SU-DHL-6 (cell line): ENCODE measurements around the gene WDR83.

Experiments
- H2AFZ ChIP-seq: fragments of 200-600 bp; sonication (generic); 2 replicates; pipeline ENCODE4 v1.6.1; 2014; ENCODE audit warnings: low read depth, mild to moderate bottlenecking, moderate library complexity, mixed read lengths, antibody characterized with exemption, low read length; ENCODE audit not compliant: severe bottlenecking
- H3F3A ChIP-seq: fragments of 200-600 bp; shearing (Covaris generic); 2 replicates; pipeline ENCODE4 v1.6.0; 2016; ENCODE audit warnings: antibody characterized with exemption, mild to moderate bottlenecking; ENCODE audit not compliant: insufficient read depth
- H3K27ac ChIP-seq: fragments of 200-600 bp; sonication (generic); 2 replicates; pipeline ENCODE4 v1.5.1; 2016; ENCODE audit warnings: low read depth, mild to moderate bottlenecking, low read length, moderate library complexity, mixed read lengths
- H3K27me3 ChIP-seq: fragments of 200-600 bp; sonication (generic), shearing (Covaris generic); 2 replicates; pipeline ENCODE4 v1.6.0; 2014; ENCODE audit warnings: mild to moderate bottlenecking, low read length
- H3K36me3 ChIP-seq: fragments of 200-600 bp; sonication (generic); 2 replicates; pipeline ENCODE4 v1.6.1; 2014; ENCODE audit warnings: mild to moderate bottlenecking, low read length, mixed read lengths
- H3K4me2 ChIP-seq: fragments of 300-600, 200-600 bp; shearing (Covaris generic), sonication (generic); 2 replicates; pipeline ENCODE4 v1.6.0; 2014; ENCODE audit warnings: low read length, low read depth, mild to moderate bottlenecking; ENCODE audit not compliant: poor library complexity, severe bottlenecking
- H3K4me3 ChIP-seq: fragments of 200-600 bp; sonication (generic); 2 replicates; pipeline ENCODE4 v1.5.1; 2014; ENCODE audit warnings: antibody characterized with exemption, low read length, mild to moderate bottlenecking, mixed read lengths; ENCODE audit not compliant: insufficient read depth, poor library complexity, severe bottlenecking
- H3K79me2 ChIP-seq: fragments of 200-600 bp; sonication (generic); 2 replicates; pipeline ENCODE4 v1.6.1; 2014; ENCODE audit warnings: mild to moderate bottlenecking, low read length, moderate library complexity; ENCODE audit not compliant: insufficient read depth
- H3K9ac ChIP-seq: fragments of 200-600 bp; sonication (generic); 2 replicates; pipeline ENCODE4 v1.7.0; 2014; ENCODE audit warnings: mild to moderate bottlenecking, low read length
- H3K9me2 ChIP-seq: fragments of 200-600 bp; sonication (generic); replicated peaks from 2 replicates; pipeline ENCODE4 v1.6.1; 2014; ENCODE audit warnings: low read length; ENCODE audit not compliant: insufficient read depth
- H3K9me3 ChIP-seq: fragments of 200-600 bp; sonication (generic); 2 replicates; pipeline ENCODE4 v1.6.1; 2014; ENCODE audit warnings: low read length, mixed read lengths; ENCODE audit not compliant: insufficient read depth
- H4K20me1 ChIP-seq: fragments of 200-600 bp; sonication (generic); 2 replicates; pipeline ENCODE4 v1.6.1; 2014; ENCODE audit warnings: low read depth, mild to moderate bottlenecking, antibody characterized with exemption, low read length, moderate library complexity, mixed read lengths
- EZH2phosphoT487 ChIP-seq: fragments of 200-600 bp; sonication (generic), shearing (Covaris generic); conservative IDR thresholded peaks from 2 replicates; pipeline ENCODE4 v1.6.1; 2018; ENCODE audit warnings: mild to moderate bottlenecking, antibody characterized with exemption, low read length, moderate library complexity, mixed read lengths
- TF ChIP-seq, protein P1 (sequence below): fragments of 200-600 bp; sonication (generic); IDR thresholded peaks from one replicate; pipeline ENCODE4 v1.5.1; 2017; ENCODE audit warnings: antibody characterized with exemption, mild to moderate bottlenecking, low read length, moderate library complexity; ENCODE audit not compliant: insufficient read depth, poor library complexity, severe bottlenecking

Gene WDR83

GRCh38 chr19:12660980-12661379 is 5.6 kb upstream of the WDR83 start:
- no peaks in the 10 kb centered on the region for H3K9me3 ChIP-seq
- H3K79me2 ChIP-seq = peaks cover 11% of the 10 kb centered on the region
- H2AFZ ChIP-seq = no peak overlapping the region

DNA sequence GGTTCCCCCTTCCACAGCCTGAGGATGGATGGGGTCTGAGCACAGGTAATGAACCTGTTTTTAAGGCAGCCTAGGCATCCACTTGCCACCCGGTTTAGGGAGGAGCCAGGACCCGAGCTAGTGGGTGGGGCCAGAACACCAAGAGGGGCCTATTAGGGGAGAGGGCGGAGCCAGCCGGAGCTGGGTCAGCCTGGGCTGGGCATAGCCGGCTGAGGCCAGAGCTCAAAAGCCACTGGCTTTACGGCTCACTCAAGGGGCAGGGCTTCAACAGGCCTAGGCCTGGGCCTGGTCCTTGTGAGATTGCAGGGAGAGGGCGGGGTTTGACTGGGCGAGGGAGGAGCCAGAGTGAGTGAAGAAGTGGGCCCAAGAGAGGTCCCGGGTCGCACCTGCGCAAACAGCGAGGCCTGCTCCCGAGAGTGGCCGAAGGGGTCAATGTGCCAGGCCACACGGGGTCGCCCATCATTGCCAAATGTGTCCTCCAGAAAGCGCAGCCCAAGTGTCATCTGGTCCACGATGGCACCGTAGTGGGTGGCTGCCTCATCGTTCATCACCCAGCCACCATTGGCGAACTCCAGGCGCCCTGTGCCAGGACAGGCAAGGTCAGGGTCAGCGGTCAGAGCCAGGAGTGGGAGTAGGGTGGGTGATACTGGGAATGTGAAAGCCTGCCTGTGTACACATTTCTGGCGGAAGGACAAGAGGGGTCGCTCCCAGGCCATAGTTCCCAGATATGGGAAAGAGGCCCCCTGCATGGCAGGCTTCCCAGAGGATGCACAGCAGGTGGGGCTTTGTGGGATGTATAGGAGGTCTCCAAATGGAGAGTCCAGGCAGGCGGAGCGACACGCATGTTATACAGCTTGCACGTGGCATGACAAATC is 2.0 kb upstream of the WDR83 start:
- no peak overlapping the region for H3K4me3 ChIP-seq
- no peaks in the 10 kb centered on the region for H3K27me3 ChIP-seq
- TF ChIP-seq EZH2phosphoT487 = no peak
- TF ChIP-seq, protein P1, sequence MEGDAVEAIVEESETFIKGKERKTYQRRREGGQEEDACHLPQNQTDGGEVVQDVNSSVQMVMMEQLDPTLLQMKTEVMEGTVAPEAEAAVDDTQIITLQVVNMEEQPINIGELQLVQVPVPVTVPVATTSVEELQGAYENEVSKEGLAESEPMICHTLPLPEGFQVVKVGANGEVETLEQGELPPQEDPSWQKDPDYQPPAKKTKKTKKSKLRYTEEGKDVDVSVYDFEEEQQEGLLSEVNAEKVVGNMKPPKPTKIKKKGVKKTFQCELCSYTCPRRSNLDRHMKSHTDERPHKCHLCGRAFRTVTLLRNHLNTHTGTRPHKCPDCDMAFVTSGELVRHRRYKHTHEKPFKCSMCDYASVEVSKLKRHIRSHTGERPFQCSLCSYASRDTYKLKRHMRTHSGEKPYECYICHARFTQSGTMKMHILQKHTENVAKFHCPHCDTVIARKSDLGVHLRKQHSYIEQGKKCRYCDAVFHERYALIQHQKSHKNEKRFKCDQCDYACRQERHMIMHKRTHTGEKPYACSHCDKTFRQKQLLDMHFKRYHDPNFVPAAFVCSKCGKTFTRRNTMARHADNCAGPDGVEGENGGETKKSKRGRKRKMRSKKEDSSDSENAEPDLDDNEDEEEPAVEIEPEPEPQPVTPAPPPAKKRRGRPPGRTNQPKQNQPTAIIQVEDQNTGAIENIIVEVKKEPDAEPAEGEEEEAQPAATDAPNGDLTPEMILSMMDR = no peak
- H4K20me1 ChIP-seq = no peaks in the 10 kb centered on the region
- no peaks in the 10 kb centered on the region; the same call in 1 of the 2 replicates for H3K36me3 ChIP-seq
- H3K9me3 ChIP-seq = no peaks in the 10 kb centered on the region
- H3K9me2 ChIP-seq = no peaks in the 10 kb centered on the region
- H3K79me2 ChIP-seq = peaks cover 36% of the 10 kb centered on the region
- H3K27ac ChIP-seq = peak overlapping the region; percentile 82
- H3F3A ChIP-seq = peaks cover 7% of the 10 kb centered on the region; the same call in 1 of the 2 replicates
- H3K9ac ChIP-seq = peak overlapping the region; percentile 90
- H2AFZ ChIP-seq = peak overlapping the region; percentile 14
- H3K4me2 ChIP-seq = peak overlapping the region; percentile 66

More at GRCh38 chr19:12660980-12661379, 5.6 kb upstream of the WDR83 start:
- TF ChIP-seq EZH2phosphoT487 = no peak
- TF ChIP-seq, protein P1 = no peak
- no peak overlapping the region for H3K4me3 ChIP-seq
- no peaks in the 10 kb centered on the region for H3K9me2 ChIP-seq
- H3K9ac ChIP-seq = no peak overlapping the region
- peaks cover 10% of the 10 kb centered on the region; the same call in 1 of the 2 replicates for H3K36me3 ChIP-seq
- H3K27me3 ChIP-seq = no peaks in the 10 kb centered on the region
- H3K4me2 ChIP-seq = no peak overlapping the region
- H3F3A ChIP-seq = peaks cover 5% of the 10 kb centered on the region; the same call in 1 of the 2 replicates
- no peak overlapping the region for H3K27ac ChIP-seq
- no peaks in the 10 kb centered on the region for H4K20me1 ChIP-seq

- Histone ChIP-seq H3K79me2 (peaks cover 41% of the 10 kb centered on the region), H2AFZ (no peak overlapping the region), H3K4me2 (peak overlapping the region; percentile 66), H3F3A (peaks cover 7% of the 10 kb centered on the region; the same call in 1 of the 2 replicates), H3K27ac (peak overlapping the region; percentile 82), H3K9me2 (no peaks in the 10 kb centered on the region), H3K9ac (peak overlapping the region; percentile 90), H3K27me3 (no peaks in the 10 kb centered on the region), H3K4me3 (peak overlapping the region; percentile 95), H4K20me1 (no peaks in the 10 kb centered on the region), H3K36me3 (no peaks in the 10 kb centered on the region; the same call in 1 of the 2 replicates), H3K9me3 (no peaks in the 10 kb centered on the region)
- TF ChIP-seq, protein P1 = no peak
- no peak for TF ChIP-seq EZH2phosphoT487
Observed at GRCh38 chr19:12665281-12665573, 1.4 kb upstream of the WDR83 start.
